Endothelial cell of umbilical vein (primary cell): ENCODE measurements around the gene TBCD. TPM values are rescaled to one million over a fixed set of nuclear protein-coding genes. Genes with fewer than 3 reads are reported as not detected.

Source experiments
- BruUV-seq: library from RNA; stranded (reverse); fragments of 400-500 nt; replicated peaks from 2 replicates; lab custom pipeline; 2021; lab: Mats Ljungman, UMichigan
- CTCF ChIA-PET: fragments of 300-600, 350-600 bp; sonication (Branson Sonifier 250); formaldehyde crosslinking; loops from one replicate; lab custom pipeline; 2021; ENCODE audit warnings: antibody characterized with exemption, inconsistent platforms; lab: Charles Lee
- POLR2A ChIA-PET: fragments of 300-600, 350-600 bp; sonication (Branson Sonifier 250); formaldehyde crosslinking; loops from one replicate; lab custom pipeline; 2021; ENCODE audit warnings: antibody characterized with exemption, inconsistent platforms; lab: Charles Lee
- DNase-seq: peaks from one replicate; pipeline ENCODE4 v3.0.0-alpha.2; 2011; ENCODE audit warnings: low read depth, low spot score
- FAIRE-seq: peaks from 2 replicates; lab custom pipeline; 2011; peaks lifted over from hg19 to GRCh38; lab: Jason Lieb, UNC
- H2AFZ ChIP-seq: 2 replicates; pipeline ENCODE4 v1.6.0; 2012; ENCODE audit warnings: low read depth, low read length, control low read depth, inconsistent platforms
- H3K27ac ChIP-seq: 2 replicates; pipeline ENCODE4 v1.5.1; 2011; ENCODE audit warnings: low read depth, mild to moderate bottlenecking, control low read depth, low read length, moderate library complexity; ENCODE audit not compliant: insufficient read depth
- H3K27me3 ChIP-seq, 2 experiments: 2 replicates each; pipeline versions ENCODE4 v1.6.0 to v1.6.1; 2011; ENCODE audit warnings: low read length in 2 of 2, mixed read lengths in 1 of 2; ENCODE audit not compliant: control insufficient read depth in 2 of 2, insufficient read depth in 2 of 2
- H3K36me3 ChIP-seq, 2 experiments: 2 replicates in 1 of 2; 3 replicates in 1 of 2; pipeline ENCODE4 v1.5.1; 2011; ENCODE audit warnings: low read length in 2 of 2, mild to moderate bottlenecking in 1 of 2, moderate library complexity in 1 of 2; ENCODE audit not compliant: control insufficient read depth in 2 of 2, insufficient read depth in 2 of 2; ENCODE audit errors: extremely low read depth in 1 of 2
- H3K4me1 ChIP-seq: 3 replicates; pipeline ENCODE4 v1.5.1; 2011; ENCODE audit warnings: mild to moderate bottlenecking, low read length; ENCODE audit not compliant: control insufficient read depth, insufficient read depth; ENCODE audit errors: extremely low read depth
- H3K4me2 ChIP-seq: 2 replicates; pipeline ENCODE4 v1.6.1; 2011; ENCODE audit warnings: low read length, control low read depth, mixed read lengths; ENCODE audit not compliant: insufficient read depth
- H3K4me3 ChIP-seq, 3 experiments: fragments of 200-600 bp in 1 of 3; sonication (generic), shearing (Covaris generic) in 1 of 3; replicated peaks in 1 of 3; 2 replicates each; pipeline ENCODE4 v1.5.1; 2011 to 2016; ENCODE audit warnings: control low read depth in 3 of 3, low read length in 3 of 3, mild to moderate bottlenecking in 2 of 3, inconsistent platforms in 1 of 3, low read depth in 1 of 3, moderate library complexity in 1 of 3; ENCODE audit not compliant: insufficient read depth in 1 of 3
- H3K79me2 ChIP-seq: 2 replicates; pipeline ENCODE4 v1.6.0; 2012; ENCODE audit warnings: low read length, inconsistent platforms; ENCODE audit not compliant: control insufficient read depth, insufficient read depth
- H3K9ac ChIP-seq: replicated peaks from 2 replicates; pipeline ENCODE3; 2011; ENCODE audit warnings: low read length, control low read depth; ENCODE audit not compliant: insufficient read depth; ENCODE audit errors: extremely low read depth
- H3K9me1 ChIP-seq: replicated peaks from 3 replicates; pipeline ENCODE4 v1.6.0; 2011; ENCODE audit warnings: mild to moderate bottlenecking, low read length; ENCODE audit not compliant: control insufficient read depth, insufficient read depth; ENCODE audit errors: extremely low read depth
- H3K9me3 ChIP-seq: replicated peaks from 2 replicates; pipeline ENCODE4 v1.5.1; 2012; ENCODE audit warnings: low read length, inconsistent platforms; ENCODE audit not compliant: control insufficient read depth, insufficient read depth
- H4K20me1 ChIP-seq: replicated peaks from 2 replicates; pipeline ENCODE3; 2011; ENCODE audit warnings: mild to moderate bottlenecking, low read length; ENCODE audit not compliant: control insufficient read depth, insufficient read depth; ENCODE audit errors: extremely low read depth
- EZH2 ChIP-seq: IDR thresholded peaks from 2 replicates; pipeline ENCODE4 v1.6.1; 2012; ENCODE audit warnings: borderline replicate concordance, low read depth, mild to moderate bottlenecking, moderate library complexity, low read length, inconsistent platforms; ENCODE audit not compliant: severe bottlenecking
- FOS ChIP-seq: IDR thresholded peaks from 2 replicates; pipeline ENCODE4 v1.6.1; 2011; ENCODE audit warnings: mild to moderate bottlenecking, low read length, moderate library complexity, borderline replicate concordance; ENCODE audit not compliant: insufficient read depth
- GATA2 ChIP-seq: IDR thresholded peaks from 2 replicates; pipeline ENCODE4 v1.7.0; 2011; ENCODE audit warnings: low read depth, mild to moderate bottlenecking, moderate library complexity, mixed read lengths, low read length; ENCODE audit not compliant: insufficient read length, insufficient read depth
- JUN ChIP-seq: IDR thresholded peaks from 2 replicates; pipeline ENCODE4 v1.6.1; 2011; ENCODE audit warnings: borderline replicate concordance, low read depth; ENCODE audit not compliant: insufficient read length, insufficient read depth
- MYC ChIP-seq: IDR thresholded peaks from one replicate; pipeline ENCODE4 v1.6.1; 2011; ENCODE audit warnings: mild to moderate bottlenecking, low read depth, low read length
- POLR2A ChIP-seq: IDR thresholded peaks from 2 replicates; pipeline ENCODE4 v1.6.1; 2012; ENCODE audit warnings: low read depth, mild to moderate bottlenecking, control low read depth, low read length
- POLR2AphosphoS5 ChIP-seq: IDR thresholded peaks from 2 replicates; pipeline ENCODE4 v1.6.1; 2012; ENCODE audit warnings: low read depth, mild to moderate bottlenecking, control low read depth, low read length, moderate library complexity; ENCODE audit not compliant: insufficient read depth
- dilution Hi-C: fragments of 300-500 bp; cut with MboI; formaldehyde crosslinking; loops from one replicate; pipeline ENCODE4 v1.15.0; 2019; ENCODE audit warnings: low sequenced_read_pairs; ENCODE audit not compliant: extremely low pct_ligation_motif_present
- intact Hi-C: fragments of 100-400 bp; cut with micrococcal nuclease; formaldehyde crosslinking; loops from one replicate; pipeline ENCODE4 v1.10.0; 2022
- polyA plus RNA-seq, 4 experiments: library from polyadenylated mRNA; depleted of rRNA in 3 of 4; stranded (reverse) in 3 of 4; unstranded in 1 of 4; fragments of >200 nt; gene quantifications; 2 replicates each; pipeline versions ENCODE4 v1.2.1 to v1.2.3, GENCODE V29; 2011 to 2012; ENCODE audit warnings: missing spikeins in 1 of 4
- total RNA-seq: library from RNA; stranded (reverse); gene quantifications from 2 replicates; pipeline ENCODE4 v1.2.3, GENCODE V29; 2021
- TF ChIP-seq, protein P1 (sequence below): IDR thresholded peaks from 2 replicates; pipeline ENCODE4 v1.6.1; 2011; ENCODE audit not compliant: insufficient read depth, insufficient read length
- TF ChIP-seq, protein P2 (sequence below), 2 donors: IDR thresholded peaks; 1 replicate in 1 of 2; 2 replicates in 1 of 2; pipeline ENCODE4 v1.5.1; 2011; ENCODE audit warnings: low read length in 2 of 2, mild to moderate bottlenecking in 2 of 2, moderate library complexity in 2 of 2, control low read depth in 1 of 2, inconsistent platforms in 1 of 2, low read depth in 1 of 2; ENCODE audit not compliant: insufficient read depth in 1 of 2; ENCODE audit errors: extremely low read depth in 1 of 2

The TBCD gene
- total and polyA plus RNA-seq, 2 donors (not counting 3 experiments of a cell fraction or from before 2014, with no cell fraction given): 121 to 145 TPM

DNA sequence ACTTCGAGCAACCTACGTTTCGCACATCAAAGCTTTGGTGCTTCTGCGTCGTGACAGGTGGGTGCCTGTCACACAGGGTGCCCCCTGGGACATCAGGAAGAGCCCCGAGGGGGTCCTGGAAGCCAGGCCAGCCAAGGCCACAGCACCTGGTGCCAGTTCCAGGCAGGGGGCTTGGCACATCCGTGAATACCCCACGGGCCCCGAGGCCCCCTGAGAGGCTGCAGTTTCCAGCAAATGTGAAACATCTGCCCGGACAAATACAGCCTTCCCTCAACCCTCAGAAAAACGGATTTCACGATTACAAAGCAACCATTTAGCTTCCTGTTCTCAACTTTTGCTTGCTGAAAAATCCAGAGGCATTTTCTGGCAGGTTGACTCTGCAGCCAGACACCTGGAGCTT is 218.2 kb downstream of the TBCD start:
- Histone ChIP-seq H3K4me2 (no peak overlapping the region), H3K9me1 (no peaks in the 10 kb centered on the region), H4K20me1 (no peaks in the 10 kb centered on the region), H2AFZ (no peak overlapping the region), H3K36me3 (no peaks in the 10 kb centered on the region), H3K79me2 (no peaks in the 10 kb centered on the region), H3K4me1 (no peaks in the 10 kb centered on the region), H3K4me3 (no peak overlapping the region), H3K9me3 (no peaks in the 10 kb centered on the region), H3K27ac (no peak overlapping the region), H3K9ac (no peak overlapping the region), H3K27me3 (no peaks in the 10 kb centered on the region)
- no peak for FAIRE-seq
- dilution Hi-C loops: no loop called here
- DNase-seq: no peak
- TF ChIP-seq FOS: no peak
- TF ChIP-seq, protein P1, sequence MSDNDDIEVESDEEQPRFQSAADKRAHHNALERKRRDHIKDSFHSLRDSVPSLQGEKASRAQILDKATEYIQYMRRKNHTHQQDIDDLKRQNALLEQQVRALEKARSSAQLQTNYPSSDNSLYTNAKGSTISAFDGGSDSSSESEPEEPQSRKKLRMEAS: no peak
- no peak for TF ChIP-seq EZH2
- TF ChIP-seq GATA2: no peak
- TF ChIP-seq MYC: no peak
- no peak for TF ChIP-seq POLR2A
- TF ChIP-seq POLR2AphosphoS5: no peak
- TF ChIP-seq, protein P2, sequence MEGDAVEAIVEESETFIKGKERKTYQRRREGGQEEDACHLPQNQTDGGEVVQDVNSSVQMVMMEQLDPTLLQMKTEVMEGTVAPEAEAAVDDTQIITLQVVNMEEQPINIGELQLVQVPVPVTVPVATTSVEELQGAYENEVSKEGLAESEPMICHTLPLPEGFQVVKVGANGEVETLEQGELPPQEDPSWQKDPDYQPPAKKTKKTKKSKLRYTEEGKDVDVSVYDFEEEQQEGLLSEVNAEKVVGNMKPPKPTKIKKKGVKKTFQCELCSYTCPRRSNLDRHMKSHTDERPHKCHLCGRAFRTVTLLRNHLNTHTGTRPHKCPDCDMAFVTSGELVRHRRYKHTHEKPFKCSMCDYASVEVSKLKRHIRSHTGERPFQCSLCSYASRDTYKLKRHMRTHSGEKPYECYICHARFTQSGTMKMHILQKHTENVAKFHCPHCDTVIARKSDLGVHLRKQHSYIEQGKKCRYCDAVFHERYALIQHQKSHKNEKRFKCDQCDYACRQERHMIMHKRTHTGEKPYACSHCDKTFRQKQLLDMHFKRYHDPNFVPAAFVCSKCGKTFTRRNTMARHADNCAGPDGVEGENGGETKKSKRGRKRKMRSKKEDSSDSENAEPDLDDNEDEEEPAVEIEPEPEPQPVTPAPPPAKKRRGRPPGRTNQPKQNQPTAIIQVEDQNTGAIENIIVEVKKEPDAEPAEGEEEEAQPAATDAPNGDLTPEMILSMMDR (IDR thresholded peaks at IDR 0.05; ENCODE audit: extremely low read depth in 1 of 2, insufficient read depth in 1 of 2, low read depth in 1 of 2, low read length in 2 of 2): no peak
- no peak for TF ChIP-seq JUN
- intact Hi-C loops: no loop called here
- no TSS peak for BruUV-seq
- ChIA-PET CTCF (no interaction called here), POLR2A (no interaction called here)
